Medulla oblongata (tissue), 1 donor: ENCODE measurements around the gene PPP1R9B.

Source experiments
- DNase-seq: peaks from one replicate; pipeline ENCODE4 v3.0.0-alpha.2; 2015; ENCODE audit errors: extremely low spot score

Gene PPP1R9B

DNA sequence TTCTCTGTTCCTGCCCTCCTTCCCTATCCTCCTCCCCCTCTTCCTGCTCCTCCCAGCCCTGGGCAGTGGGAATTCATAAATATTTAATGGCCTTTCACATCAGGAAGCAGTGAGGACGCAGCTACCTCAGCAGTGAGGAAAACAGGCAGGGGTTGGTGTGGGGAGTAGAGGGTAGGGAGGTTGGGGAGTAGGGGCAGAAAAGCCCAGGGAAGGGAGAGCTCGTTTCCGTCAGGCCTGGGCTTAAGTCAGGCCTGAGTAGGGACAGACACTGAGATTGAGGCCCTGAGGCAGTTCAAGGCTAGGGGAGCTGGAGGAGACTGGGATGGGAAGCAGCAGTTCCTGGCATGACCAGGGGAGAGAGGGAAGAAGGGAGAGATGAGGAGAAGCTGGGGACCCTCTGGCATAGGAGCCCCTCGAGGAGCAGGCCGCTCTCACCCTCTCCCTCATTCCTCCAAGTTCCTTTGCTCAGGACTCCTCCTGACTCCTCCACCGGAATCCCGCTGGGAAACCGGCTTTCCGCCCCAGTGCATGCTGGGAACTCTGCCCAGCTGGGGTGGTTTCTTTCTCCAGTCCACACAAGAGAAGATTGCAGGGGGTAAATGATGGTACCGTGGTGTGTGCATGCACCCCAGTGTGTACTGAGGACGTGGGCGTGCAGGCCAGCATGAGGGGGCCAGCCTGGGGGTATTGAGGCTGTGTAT lies 26.7 kb downstream of the PPP1R9B start:
- no peak for DNase-seq

DNA sequence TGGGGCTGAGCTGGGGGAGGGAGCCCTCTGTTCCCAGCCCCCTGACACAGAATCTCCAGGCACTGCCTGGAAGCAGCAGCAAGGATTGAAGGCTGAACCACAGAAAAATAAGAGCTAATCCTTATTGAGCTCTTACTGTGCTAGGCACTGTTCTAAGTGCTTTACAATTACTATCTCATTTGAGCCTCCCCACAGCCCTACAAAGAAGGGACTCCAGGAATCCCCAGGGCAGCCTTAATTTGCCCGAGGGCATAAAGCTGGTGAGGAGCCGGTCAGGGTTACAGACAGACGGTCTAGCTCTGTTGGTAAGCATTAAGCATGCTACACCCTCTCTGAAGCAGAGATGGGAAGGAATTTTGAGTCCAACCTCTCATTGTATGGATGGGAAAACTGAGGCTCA lies 27.5 kb downstream of the PPP1R9B start:
- DNase-seq = no peak

DNA sequence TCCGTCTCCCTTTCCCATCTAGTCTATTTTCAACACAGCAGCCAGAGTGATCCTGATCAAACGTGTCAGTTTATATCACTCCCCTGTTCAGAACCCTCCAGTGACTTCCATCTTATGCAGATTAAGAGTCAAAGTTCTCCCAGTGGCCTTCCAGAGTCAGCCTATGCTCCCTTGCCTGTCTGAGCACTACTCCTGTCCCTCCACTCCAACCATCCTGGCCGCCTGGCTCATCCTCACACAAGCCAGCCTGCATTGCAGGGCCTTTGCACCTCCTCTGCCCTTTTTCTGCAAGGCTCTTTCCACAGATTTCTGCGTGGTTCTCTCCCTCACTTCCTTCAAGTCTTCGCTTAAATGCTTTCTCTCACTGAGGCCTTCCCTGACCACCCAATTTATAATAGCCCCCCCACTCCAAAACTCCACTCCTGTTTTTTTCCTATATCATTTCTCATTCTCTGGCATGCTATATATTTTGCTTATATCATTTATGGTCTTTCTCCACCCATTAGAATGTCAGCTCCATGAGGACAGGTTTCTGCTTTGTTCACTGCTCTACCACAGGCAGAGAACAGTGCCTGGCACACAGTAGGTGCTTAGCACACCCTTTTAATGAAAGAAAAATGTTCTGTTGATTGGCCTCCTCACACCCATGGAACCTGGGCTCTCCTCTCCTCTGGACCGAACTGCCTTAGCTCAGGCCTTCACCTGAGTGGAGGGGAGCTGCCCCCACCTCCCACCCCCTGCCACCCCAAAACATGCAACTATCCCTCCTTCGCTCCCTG lies 29.8 kb downstream of the PPP1R9B start:
- DNase-seq = no peak

DNA sequence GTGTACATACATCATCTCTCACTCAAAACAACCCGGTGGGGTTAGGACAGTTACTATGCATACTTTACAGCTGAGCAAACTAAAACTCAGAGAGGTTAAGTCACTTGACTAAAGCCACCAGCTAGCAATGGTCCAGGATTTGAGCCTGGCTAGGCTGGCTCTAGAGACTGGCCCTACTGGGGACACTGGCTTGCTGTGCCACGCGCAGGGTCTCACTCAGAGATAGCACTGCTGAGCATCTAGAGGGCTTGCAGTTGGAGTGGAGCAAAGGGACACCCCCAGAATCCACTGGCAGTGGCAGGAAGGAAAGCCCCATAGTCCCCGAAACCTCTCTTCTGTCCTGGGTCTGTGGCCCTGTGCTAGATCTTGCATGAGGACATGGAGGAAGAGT lies 31.7 kb downstream of the PPP1R9B start:
- no peak for DNase-seq

DNA sequence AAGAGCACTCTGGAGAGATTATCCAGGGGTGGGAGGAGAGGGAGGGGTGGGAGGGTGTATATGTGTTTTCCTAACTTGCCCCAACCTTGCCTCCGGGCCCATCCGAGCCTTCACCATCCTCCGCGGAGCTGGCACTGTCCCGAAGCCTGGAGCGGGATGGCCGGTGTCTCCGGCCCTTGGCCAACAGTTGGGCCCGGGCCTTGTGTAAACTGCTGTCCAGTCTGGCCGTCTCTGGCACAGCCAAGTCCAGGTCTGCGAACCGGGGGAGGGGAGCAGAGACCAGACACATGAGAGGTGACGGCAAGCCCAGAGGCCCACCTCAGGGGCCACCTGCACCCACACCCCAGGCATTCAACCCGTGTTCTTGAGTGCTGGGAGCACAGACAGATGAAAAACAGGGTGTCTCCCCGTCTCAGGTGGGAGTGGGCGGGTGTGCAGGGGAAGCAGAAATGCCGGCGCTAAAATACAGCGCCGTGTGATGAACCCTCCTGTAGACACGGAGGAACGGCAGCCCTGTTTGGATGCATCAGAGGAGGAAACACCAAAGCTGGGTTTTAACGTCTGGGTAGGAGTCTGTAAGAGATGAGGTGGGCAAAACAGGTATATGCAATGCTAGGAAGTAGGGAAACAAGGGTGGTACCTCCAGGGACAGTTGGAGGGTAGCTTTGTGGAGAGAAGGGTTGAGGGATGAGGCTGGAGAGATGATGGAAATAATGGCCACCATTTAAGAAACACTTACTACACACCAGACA lies 32.2 kb downstream of the PPP1R9B start:
- no peak for DNase-seq

DNA sequence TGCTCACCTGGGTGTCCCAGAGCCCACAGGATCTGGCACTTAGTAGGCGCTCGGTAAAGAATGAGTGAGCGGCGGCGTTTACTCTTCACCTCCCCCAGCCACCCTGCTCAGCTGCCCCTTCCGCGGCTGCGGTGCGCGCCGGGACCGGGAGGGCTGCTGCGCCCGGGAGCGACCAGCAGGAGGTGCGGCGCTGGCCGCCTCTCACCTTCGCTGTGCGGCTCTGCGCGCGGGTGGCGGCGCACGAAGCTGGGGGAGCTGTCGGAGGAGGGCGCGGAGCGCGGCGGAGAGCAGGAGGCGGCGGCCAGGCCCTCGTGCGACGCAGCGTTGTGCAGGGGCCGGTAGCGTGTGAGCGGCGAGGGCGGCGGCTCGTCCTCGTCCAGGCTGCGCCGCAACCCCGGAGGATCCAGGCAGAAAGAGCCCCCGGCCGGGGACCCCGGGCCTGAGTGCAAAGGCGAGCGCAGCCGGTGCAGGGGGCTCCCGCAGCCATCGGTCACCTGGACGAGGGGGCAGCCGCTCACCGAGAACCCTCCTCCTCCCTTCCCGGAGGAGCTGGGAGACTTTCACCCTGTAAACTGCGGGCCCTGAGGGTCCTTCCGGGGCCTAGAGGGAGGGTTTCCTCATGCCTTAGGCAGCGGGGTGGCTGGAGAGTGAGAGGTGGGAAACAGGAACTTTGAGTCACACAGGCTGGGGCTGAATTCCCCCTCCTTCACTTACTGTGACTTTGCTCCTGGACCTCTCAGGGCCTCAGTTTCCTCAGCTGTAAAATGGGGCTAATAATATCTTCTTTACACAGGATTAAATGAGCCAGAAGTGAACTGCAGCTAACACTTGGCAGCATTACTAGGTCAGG lies 33.0 kb downstream of the PPP1R9B start:
- DNase-seq = no peak

DNA sequence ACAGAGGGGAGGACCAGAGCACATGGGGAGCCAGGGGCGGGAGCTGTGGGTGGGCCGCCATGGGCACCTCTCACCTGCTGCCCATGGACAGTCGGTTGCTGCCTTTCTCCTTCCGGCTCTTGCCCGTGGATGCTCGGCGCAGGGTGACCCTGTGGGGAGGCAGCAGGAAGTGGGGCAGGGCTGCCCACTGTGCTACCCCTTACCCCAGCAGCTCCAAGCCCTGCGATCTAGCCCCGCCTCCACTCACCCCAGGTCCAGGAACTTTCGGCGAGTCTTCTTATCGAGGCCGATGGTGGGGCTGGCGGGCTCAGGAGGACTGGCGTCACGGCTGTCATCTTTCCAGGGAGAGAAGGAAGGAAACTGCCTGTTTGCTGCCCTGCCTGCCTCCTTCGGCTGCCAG lies 34.7 kb downstream of the PPP1R9B start:
- no peak for DNase-seq

DNA sequence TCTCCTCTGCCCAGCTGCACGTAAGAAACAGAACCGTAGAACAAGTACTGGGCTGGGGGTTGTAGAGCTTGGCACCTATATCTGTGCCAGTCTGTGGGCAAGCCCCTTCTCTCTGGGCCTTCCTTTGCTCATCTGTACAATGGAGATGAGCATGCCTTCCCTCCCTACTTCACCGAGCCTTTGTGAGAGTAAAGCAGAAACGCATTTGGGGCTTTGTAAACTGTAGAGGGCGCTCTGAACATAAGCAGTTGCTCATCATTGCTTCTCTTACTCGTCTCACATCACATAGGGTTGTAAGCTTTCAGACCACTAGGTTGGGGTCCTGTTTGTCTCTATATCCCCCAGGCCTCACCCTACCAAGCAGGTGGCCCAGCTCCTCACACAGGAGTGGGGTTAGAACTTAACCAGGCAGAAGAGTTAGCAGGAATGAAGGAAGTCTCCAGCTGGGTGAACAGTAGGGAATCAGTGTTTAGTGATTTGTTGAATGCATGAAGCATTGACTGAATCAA lies 35.6 kb downstream of the PPP1R9B start:
- DNase-seq = peak; percentile 66

DNA sequence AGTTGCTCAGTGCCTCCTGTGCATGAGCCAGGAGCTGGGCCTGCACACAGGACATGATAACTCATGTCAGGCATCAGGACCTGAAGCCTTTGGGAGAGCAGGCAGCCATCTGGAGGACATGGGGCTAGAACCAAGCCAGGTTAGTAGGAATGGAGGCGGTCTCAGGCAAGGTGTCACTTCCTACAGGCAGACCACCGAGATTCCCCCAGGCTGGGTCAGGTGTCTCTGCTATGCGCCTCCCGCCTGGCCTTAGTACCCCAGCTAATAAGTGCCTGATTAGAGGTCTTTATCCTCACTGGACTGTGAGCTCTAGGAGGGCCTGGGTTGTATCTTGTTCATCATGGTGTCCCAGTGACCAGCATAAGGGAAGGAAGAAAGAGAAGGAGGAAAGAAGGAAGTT lies 36.1 kb downstream of the PPP1R9B start:
- DNase-seq = no peak

DNA sequence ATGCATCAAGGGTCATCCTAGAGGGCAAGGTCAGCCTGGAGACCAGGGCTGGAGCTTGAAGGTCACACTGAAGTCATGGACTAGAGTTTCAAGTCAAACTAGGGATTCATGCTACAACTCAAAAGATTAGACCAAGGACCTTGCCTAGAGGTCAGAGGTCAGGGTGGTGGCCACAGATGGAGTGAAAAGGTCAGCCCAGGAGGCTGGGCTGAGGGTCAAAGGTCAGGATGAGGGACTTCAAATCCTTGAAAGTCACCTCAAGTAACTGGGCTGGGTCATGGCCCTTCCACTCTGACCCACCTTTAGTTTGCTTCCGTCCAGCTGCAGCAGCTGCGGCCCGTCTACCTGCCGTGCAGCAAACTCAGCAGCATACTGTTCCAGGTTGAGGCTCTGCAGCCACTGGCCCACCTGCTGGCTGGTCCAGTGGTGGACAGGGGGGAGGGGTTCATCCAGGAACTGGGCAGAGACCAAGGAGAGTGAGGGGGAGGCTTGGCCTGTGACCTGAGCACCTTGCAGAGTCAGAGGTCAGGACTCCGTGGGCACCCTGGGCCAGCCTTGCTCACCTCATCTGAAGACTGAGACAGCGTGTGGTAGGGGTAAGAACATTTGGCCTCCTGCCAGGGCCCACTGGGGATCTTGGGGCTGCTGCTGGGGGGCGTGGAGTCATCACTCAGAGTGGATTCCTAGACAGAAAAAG lies 36.7 kb downstream of the PPP1R9B start:
- no peak for DNase-seq

DNA sequence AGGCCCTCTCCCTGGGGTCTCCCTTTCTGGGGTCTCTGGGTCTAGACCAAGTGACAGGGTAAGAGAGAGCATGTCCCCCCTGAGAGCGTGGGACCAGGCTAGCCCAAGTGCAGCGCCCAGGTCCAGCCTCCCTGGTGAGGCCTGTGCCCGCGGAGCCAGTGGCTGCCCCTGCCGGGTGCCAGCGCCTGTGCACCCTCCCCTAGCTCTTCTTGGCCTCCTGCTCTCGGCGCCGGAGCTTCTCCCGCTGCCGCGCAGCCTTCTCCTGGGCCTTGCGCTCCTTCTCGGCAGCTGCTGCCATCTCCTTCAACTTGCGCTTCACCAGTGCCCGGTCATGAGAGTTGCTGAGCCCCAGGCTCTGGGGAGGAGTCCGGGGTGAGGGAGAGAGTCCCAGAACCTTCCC lies 37.8 kb downstream of the PPP1R9B start:
- DNase-seq = peak; percentile 21

DNA sequence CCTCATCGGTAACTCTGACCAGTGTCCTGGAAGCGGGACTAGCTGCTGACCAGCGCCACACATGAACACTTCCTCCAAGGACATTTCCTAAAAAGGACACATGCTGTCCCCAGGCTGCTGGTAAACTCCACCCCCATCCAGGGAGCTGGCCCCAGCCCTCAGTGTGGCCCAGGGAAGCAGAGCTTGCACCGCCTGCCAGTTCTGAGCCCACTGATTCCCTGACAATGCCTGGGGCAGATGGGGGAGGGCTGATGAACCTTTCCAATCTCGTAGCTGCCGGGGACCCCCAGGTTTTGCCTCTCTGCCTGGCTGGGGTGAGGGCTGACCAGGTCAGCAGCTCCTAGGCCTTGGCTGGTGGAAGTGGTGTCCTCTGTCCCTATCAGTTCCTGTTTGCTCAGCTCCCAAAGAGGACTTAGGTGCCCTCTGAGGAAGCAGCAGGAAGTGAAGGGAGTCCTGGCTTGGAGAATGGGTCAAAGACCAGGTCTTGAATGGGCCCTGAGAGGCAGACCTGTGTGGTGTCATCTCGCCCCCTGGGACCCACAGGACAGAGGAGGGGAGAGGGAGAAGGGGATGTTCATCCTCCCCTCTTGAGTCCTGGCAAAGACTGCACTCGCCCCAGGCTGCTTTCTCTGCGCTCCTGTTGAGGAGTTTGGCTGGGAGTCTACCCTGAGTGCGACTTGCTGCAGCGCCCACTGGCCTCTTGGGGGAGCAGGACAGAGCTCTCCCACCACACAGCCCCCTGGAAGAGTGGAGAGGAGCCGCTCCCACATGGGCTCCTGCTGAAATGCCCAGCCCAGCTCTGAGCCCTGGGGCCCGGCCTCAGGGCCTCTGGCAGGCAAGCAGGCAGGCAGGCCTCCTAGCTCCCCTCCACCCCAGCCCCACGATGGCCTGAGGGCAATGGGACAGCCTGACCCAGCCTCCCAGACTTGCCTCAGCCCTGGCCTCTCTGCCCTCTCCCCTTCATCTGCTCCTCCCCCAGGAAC lies 38.5 kb downstream of the PPP1R9B start:
- DNase-seq = peak; percentile 70

DNA sequence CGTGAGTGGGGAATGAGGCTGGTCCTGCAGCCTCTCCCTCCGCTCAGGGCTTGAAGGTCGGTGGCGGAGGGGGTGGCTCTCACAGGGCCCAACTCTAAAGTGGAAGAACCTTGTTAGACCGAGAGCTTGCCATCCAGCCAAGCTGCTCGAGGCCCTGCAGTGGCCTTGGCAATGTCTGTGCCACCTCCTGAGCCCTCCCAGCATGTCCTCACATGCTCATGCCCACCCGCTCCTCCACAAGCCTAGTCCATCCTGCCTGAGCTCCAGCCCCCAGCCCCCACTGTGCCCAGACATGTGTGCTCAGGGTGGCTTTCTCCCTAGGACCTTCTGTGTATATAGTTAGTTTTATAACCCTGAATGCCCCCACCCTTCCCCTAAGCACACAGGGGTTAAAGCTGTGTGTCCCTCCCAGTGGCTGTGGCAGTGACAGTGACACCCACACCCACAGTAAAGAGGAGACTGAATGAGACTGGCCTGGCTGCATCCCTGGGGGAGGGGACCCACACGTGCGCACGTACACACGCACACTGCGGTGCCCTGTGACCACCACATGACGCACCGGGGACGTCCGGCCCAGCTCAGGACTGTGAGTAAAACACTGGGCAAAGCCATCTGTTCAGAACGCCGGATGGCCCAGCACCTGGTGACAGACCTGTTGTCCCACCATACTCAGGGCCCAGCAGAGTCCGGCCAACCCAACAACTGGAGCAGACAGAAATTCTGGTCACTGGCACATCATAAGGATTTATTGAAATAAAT lies 39.7 kb downstream of the PPP1R9B start:
- DNase-seq = no peak

DNA sequence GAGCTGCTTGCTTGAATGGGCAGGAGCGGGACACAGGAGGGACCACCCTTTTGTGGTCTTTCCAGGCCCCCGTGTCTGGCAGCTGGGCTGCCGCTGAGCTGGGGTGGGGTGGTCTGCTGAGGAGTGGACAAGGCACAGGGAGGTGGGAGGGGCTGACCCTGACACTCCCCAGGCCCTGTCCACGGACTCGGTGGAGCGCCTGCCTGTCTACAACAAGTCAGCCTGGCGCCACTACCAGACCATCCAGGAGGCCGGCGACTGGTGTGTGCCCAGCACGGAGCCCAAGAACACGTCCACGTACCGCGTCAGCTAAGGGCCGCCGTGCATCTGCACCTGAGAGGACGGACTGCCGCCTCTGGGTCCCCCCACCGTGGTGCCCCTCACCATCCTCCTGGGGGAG lies 40.7 kb downstream of the PPP1R9B start:
- DNase-seq = no peak

DNA sequence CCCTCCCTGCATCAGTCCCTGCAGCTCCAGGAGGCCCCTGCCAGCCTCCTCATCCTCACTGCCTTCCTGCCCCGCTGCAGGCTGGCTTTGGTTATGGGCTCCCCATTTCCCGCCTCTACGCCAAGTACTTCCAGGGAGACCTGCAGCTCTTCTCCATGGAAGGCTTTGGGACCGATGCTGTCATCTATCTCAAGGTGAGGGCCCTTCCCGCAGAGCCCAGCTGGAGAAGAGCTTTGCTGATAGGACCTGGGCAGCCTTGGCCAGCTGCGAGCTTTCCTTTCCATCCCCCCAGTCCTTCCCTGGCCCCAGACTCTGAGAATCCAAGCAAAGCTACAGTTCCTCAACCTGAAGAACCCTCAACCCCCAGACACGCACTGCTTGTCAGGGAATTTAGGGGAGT lies 41.3 kb downstream of the PPP1R9B start:
- DNase-seq = no peak

DNA sequence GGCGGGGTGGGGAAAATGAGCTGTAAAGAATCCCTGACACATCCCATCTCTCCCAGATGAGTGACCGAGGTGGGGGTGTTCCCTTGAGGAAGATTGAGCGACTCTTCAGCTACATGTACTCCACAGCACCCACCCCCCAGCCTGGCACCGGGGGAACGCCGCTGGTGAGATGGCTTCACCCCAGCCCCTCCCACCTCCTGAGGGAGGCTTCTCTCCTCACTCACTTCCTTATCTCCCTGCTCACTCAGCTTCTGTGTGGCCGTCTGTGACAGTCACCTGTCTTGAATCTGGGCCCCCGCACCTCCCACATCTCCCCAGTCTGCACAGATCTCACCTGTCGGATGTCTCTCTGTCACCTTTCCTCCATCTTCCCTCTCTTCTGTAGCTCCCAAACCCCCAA lies 41.9 kb downstream of the PPP1R9B start:
- no peak for DNase-seq

DNA sequence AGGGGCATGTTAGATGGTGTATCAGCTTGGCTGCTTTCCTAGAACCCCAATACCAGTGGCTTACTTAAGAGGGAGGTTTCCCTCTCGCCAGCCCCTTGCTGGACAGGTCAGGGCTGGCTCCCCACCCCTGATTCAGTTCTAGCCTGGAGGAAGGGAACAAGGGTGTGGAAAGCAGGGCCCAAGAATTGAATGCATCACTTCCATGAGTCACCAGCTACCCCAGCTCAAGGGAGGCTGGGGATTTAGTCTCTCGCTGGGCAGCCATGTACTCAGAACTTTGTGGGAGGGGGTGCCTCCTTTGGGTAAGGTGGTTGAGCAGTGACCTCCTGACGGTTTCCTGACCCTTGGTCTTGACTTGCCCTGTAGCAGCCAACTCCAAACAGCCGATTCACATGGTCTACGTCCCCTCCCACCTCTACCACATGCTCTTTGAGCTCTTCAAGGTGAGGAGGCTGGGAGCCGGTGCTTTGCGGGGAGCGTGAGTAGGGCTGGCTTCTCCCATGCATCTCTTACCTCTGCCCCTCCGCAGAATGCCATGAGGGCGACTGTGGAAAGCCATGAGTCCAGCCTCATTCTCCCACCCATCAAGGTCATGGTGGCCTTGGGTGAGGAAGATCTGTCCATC lies 42.6 kb downstream of the PPP1R9B start:
- DNase-seq = no peak

DNA sequence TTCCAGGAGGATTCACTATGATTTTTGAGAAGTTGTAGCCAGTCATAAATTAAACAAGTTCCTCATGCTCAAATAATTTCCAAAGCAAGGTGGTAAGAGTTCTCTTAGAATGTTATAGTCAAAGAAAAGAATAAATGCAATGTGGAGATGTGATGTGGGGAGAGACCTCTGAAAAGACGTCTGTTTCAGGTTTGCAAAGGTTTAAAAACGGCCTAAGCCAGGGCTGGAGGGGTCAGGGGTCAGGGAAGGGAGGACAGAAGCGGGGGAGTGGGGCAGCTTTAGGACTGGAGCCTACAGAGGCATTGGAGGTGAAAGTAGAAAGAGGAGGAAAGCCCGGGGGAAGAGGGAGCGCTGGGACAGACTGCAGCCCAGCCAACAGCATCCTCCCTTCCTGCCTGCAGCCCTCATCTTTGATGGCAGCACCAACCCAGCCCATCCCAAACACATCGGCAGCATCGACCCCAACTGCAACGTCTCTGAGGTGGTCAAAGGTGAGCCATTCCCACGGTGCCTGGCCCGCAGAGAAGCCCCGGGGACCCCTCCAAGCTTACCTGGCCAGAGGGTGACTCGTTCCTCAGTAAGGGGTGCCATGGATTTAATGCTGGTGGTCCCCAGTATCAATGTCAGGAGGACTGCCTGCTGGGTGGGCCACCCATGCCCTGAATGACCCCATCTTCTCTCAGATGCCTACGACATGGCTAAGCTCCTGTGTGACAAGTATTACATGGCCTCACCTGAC lies 43.9 kb downstream of the PPP1R9B start:
- DNase-seq = no peak
